ENCODE data around the gene OR1B1.
"Not testable (repeated sequence)": the region's sequence is repeated elsewhere in the genome, so short reads cannot be mapped to it uniquely, and the experiment has no call there.

Gene OR1B1

DNA sequence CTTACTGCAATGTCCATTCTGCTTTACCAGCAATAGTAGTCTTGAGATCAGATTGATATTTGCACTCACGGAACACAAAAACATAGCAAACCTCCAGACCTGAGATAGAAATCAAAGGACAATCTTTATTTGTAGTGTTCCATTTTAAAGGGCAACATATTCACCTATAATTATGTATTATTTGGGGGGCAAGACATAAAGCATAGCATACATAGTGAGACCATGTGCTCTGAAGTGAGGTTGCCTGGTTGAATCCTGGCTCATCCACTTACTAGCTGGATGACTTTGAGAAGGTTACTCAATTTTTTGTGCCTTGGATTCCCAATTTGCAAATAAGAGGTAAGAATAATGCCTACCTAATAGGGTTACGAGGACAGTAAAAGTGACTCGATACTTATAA lies at the start of gene OR1B1:
Gene OR1B1 (minus strand): TSS at position 101 of the 400 bp plus-strand sequence.
- no peak for DNase-seq

DNA sequence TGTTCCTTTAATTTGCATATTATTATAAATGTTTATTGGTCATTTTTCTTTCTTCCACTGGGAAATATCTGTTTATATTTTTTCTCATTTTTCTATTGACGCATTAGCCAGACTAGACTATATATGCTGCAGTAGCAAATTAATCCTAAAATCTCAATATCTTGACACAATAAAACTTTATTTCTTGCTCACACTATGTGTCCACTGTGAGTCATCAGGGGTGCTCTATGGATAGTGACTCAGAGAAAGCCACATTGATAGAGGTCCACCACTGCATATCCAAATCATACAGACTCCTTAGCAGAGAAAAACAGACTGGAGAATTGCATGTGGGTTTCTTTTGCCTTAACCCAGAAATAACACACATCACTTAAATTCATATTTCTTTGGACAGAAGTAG lies 38.3 kb upstream of the OR1B1 start:
- DNase-seq = no peak

DNA sequence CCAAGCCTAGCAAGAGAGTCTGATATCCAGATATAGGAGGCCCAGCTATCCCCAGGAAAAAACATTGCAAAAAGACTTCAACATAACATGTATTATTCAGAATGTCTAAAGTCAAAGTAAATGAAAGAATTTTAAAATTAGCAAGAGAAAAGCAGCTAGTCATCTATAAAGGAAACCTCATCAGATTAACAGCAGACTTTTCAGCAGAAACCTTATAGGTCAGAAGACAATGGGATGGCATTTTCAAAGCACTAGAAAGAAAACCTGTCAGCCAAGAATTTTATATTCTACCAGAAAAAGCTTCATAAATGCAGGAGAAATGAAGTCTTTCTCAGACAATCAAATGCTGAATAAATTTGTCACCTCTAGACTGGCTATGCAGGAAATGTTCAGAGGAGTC lies 27.4 kb upstream of the OR1B1 start:
- no peak for DNase-seq

- no peak for DNase-seq
These were observed 15.1 kb upstream of the OR1B1 start for GRCh38 chr9:122672481-122672880.

- DNase-seq = no peak
These were observed 4.0 kb upstream of the OR1B1 start, which contains the start of gene OR1L1 for GRCh38 chr9:122661416-122661815. Gene OR1L1, plus strand, starts transcription at chr9:122661716. Its CDS starts 0 bp downstream, at chr9:122661716.

- no peak for DNase-seq
These were observed 1.0 kb downstream of the OR1B1 start for GRCh38 chr9:122656378-122656777.

- no peak for DNase-seq
These were observed 15.2 kb downstream of the OR1B1 start for GRCh38 chr9:122642226-122642625.

DNA sequence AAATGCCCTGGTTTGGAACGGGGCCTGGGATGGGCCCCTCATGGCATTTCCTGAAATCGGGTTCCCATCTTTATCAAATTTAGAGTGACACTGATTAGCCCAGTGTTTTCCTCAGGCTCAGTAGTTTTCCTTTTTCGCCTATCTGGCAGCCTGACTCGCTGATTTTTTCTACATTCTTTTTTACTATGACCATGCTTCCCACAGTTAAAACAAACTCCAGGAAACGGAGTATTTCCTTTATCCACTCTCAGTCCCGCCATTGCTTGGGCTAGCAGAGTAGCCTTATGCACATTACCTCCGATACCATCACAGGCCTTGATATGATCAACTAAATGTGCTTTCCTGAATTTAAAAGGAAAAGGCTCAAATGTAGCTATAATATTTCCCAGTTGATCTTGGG lies 37.4 kb downstream of the OR1B1 start:
- no peak for DNase-seq

GRCh38 chr9:122614362-122614761 lies 43.1 kb downstream of the OR1B1 start, which contains the start of gene OR1Q1:
Gene OR1Q1, plus strand, starts transcription at chr9:122614738. Its CDS starts 0 bp downstream, at chr9:122614738.
- no peak for DNase-seq

DNA sequence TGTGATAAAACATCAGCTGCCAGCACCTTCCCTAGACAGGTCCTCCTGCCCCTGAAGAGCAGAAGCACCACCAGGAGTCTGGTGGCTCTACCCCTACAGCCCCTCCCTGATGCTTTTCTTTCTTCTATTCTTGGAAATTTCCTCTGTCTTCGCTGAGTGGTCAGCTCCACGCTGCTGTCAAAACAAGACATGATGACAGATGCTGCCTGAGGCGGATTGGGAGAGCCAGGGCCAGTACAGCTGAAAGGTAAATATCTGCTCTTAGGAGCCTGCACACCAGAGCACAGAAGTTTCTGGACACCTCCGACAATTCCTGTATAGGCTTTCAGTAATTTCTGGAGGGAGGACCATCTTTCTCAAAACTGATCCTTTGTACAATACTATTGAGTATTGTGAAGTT lies 47.6 kb downstream of the OR1B1 start:
- no peak for DNase-seq

GRCh38 chr9:122606587-122606986 lies 50.8 kb downstream of the OR1B1 start:
- DNase-seq = no peak

DNA sequence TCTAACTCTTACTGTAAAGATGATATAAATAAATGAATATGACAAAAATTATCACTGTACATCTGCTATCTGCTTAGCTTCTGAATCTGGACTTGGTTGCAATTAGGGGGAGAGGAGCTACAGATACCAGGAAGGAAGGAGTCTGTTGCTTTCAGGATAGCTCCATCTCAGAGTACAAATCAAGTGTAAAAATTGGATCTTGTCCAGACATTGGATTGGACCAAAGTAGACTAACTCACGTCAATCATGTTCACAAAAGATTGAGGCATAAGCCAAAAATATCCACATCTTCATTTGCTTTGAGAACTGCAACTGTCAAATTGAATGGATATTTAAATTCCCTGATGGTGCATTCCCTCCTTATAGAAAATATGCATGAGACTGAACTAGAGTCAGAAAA lies 51.7 kb downstream of the OR1B1 start:
- DNase-seq = no peak

GRCh38 chr9:122583284-122583683 lies 74.1 kb downstream of the OR1B1 start, which contains the start of gene OR1L8:
Gene OR1L8, minus strand, starts transcription at chr9:122583384. Its CDS starts 14,907 bp downstream, at chr9:122568477.
- not testable (repeated sequence) for DNase-seq

GRCh38 chr9:122580360-122580759 lies 77.1 kb downstream of the OR1B1 start:
- no peak for DNase-seq

GRCh38 chr9:122579874-122580273 lies 77.6 kb downstream of the OR1B1 start:
- DNase-seq = no peak
